Measurements from ENCODE around the gene UVSSA. TPM values are rescaled to one million over a fixed set of nuclear protein-coding genes. Genes with fewer than 3 reads are reported as not detected.

UVSSA gene
- total RNA-seq, 1 experiment from 2014 or later = 26.3 TPM

- CTCF ChIA-PET = no interaction called here
- BruUV-seq (replicated peaks) = no TSS peak
- no peak for TF ChIP-seq CTCF (IDR thresholded peaks at IDR 0.05; ENCODE audit: insufficient read depth in 1 of 2, low read depth in 1 of 2, low read length in 1 of 2, severe bottlenecking in 1 of 2, unreplicated experiment in 1 of 2)
- H3K9me3 Mint-ChIP-seq (ENCODE audit: unreplicated experiment) = no peaks in the 10 kb centered on the region
- POLR2A ChIA-PET = no interaction called here
- Histone ChIP-seq H3K36me3 (ENCODE audit: control insufficient read depth, insufficient read depth, low read length) (peaks cover 3% of the 10 kb centered on the region; the same call in 1 of the 2 replicates), H3K4me3 (ENCODE audit: low read depth, low read length) (no peak overlapping the region), H3K9me3 (no peaks in the 10 kb centered on the region), H3K27me3 (replicated peaks; ENCODE audit: control insufficient read depth, insufficient read depth, low read length) (no peaks in the 10 kb centered on the region), H3K4me1 (no peaks in the 10 kb centered on the region)
- no peaks in the 10 kb centered on the region for H3K4me1 Mint-ChIP-seq (ENCODE audit: low read depth, unreplicated experiment)
- H3K4me3 Mint-ChIP-seq (ENCODE audit: unreplicated experiment) = no peak overlapping the region
- no peak for DNase-seq
- H3K27ac Mint-ChIP-seq (ENCODE audit: unreplicated experiment) = no peak overlapping the region
- no peaks in the 10 kb centered on the region for H3K27me3 Mint-ChIP-seq (ENCODE audit: insufficient read depth, unreplicated experiment)
- intact Hi-C loops (cut with micrococcal nuclease; ENCODE audit: unreplicated experiment) = no loop called here
- H3K36me3 Mint-ChIP-seq (ENCODE audit: insufficient read depth, unreplicated experiment) = peaks cover 73% of the 10 kb centered on the region
These were observed 31.0 kb upstream of the UVSSA start for GRCh38 chr4:1315836-1316536.

DNA sequence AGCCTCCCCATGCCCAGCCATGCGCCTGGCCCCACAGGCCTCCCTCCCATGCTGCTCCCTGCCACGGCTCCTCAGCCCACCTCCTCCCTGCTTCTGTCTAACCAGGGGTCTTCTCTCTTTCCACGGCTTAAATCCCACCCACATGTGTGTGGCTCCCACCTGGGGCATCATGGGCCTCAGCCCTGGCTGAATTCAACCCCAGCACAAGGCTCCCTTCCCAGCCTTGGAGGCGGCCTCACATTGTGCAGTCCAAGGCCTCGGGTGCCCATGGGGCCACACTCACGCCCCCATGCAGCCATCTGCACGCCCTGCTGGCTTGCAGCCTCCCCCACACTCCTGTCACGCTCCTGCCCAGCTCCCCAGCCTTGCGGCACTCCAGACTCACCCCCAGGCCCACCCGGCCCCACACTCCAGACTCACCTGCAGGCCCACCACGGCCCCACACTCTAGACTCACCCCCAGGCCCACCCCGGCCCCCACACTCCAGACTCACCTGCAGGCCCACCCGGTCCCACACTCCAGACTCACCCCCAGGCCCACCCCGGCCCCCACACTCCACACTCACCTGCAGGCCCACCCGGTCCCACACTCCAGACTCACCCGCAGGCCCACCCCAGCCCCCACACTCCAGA is 30.4 kb upstream of the UVSSA start:
- ChIA-PET CTCF (no interaction called here), POLR2A (no interaction called here)
- BruUV-seq (replicated peaks) = no TSS peak
- H3K4me1 ChIP-seq = no peaks in the 10 kb centered on the region
- peaks cover 3% of the 10 kb centered on the region; the same call in 1 of the 2 replicates for H3K36me3 ChIP-seq (ENCODE audit: control insufficient read depth, insufficient read depth, low read length)
- no peaks in the 10 kb centered on the region for H3K27me3 ChIP-seq (replicated peaks; ENCODE audit: control insufficient read depth, insufficient read depth, low read length)
- no peak for DNase-seq
- Mint-ChIP-seq H3K4me1 (ENCODE audit: low read depth, unreplicated experiment) (no peaks in the 10 kb centered on the region), H3K27ac (ENCODE audit: unreplicated experiment) (no peak overlapping the region), H3K27me3 (ENCODE audit: insufficient read depth, unreplicated experiment) (no peaks in the 10 kb centered on the region), H3K4me3 (ENCODE audit: unreplicated experiment) (no peak overlapping the region), H3K9me3 (ENCODE audit: unreplicated experiment) (no peaks in the 10 kb centered on the region), H3K36me3 (ENCODE audit: insufficient read depth, unreplicated experiment) (peaks cover 73% of the 10 kb centered on the region)
- H3K9me3 ChIP-seq = no peaks in the 10 kb centered on the region
- no peak for TF ChIP-seq CTCF (IDR thresholded peaks at IDR 0.05; ENCODE audit: insufficient read depth in 1 of 2, low read depth in 1 of 2, low read length in 1 of 2, severe bottlenecking in 1 of 2, unreplicated experiment in 1 of 2)
- intact Hi-C loops (cut with micrococcal nuclease; ENCODE audit: unreplicated experiment) = no loop called here
- no peak overlapping the region for H3K4me3 ChIP-seq (ENCODE audit: low read depth, low read length)

GRCh38 chr4:1317177-1318045 is 29.6 kb upstream of the UVSSA start:
- Histone ChIP-seq H3K4me3 (ENCODE audit: low read depth, low read length) (no peak overlapping the region), H3K27me3 (replicated peaks; ENCODE audit: control insufficient read depth, insufficient read depth, low read length) (no peaks in the 10 kb centered on the region), H3K36me3 (ENCODE audit: control insufficient read depth, insufficient read depth, low read length) (peaks cover 3% of the 10 kb centered on the region; the same call in 1 of the 2 replicates), H3K4me1 (no peaks in the 10 kb centered on the region), H3K9me3 (no peaks in the 10 kb centered on the region)
- no peak for DNase-seq
- TF ChIP-seq CTCF (IDR thresholded peaks at IDR 0.05; ENCODE audit: insufficient read depth in 1 of 2, low read depth in 1 of 2, low read length in 1 of 2, severe bottlenecking in 1 of 2, unreplicated experiment in 1 of 2) = no peak
- Mint-ChIP-seq H3K9me3 (ENCODE audit: unreplicated experiment) (no peaks in the 10 kb centered on the region), H3K4me3 (ENCODE audit: unreplicated experiment) (no peak overlapping the region), H3K27me3 (ENCODE audit: insufficient read depth, unreplicated experiment) (no peaks in the 10 kb centered on the region), H3K36me3 (ENCODE audit: insufficient read depth, unreplicated experiment) (peaks cover 73% of the 10 kb centered on the region), H3K27ac (ENCODE audit: unreplicated experiment) (no peak overlapping the region), H3K4me1 (ENCODE audit: low read depth, unreplicated experiment) (no peaks in the 10 kb centered on the region)
- CTCF ChIA-PET = no interaction called here
- no TSS peak for BruUV-seq (replicated peaks)
- POLR2A ChIA-PET = no interaction called here
- intact Hi-C loops (cut with micrococcal nuclease; ENCODE audit: unreplicated experiment) = no loop called here
